Peyer's patch (tissue), 4 donors: ENCODE data around the gene FAM229B. TPM values are rescaled to one million over a fixed set of nuclear protein-coding genes. Genes with fewer than 3 reads are reported as not detected.

ENCODE experiments used
- DNase-seq, 3 donors: peaks; one replicate each; pipeline ENCODE4 v3.0.0-alpha.2; 2017 to 2019
- H3K27ac ChIP-seq, 4 donors: fragments of 200-600 bp; sonication (generic); one replicate each; pipeline ENCODE4 v1.5.1; 2016 to 2019
- H3K27me3 ChIP-seq, 2 donors: fragments of 200-600 bp; sonication (generic); one replicate each; pipeline ENCODE4 v1.5.1; 2019
- H3K36me3 ChIP-seq, 3 donors: fragments of 200-600 bp; sonication (generic); one replicate each; pipeline ENCODE4 v1.5.1; 2016 to 2019
- H3K4me1 ChIP-seq, 4 donors: fragments of 200-600 bp; sonication (generic); one replicate each; pipeline ENCODE4 v1.5.1; 2016 to 2019
- H3K4me3 ChIP-seq, 4 donors: fragments of 200-600 bp; sonication (generic); 1 replicate in 3 of 4; 2 replicates in 1 of 4; pipeline ENCODE4 v1.5.1; 2016 to 2019; ENCODE audit warnings: mild to moderate bottlenecking in 1 of 4
- H3K9me3 ChIP-seq, 4 donors: fragments of 200-600 bp; sonication (generic); one replicate each; pipeline ENCODE4 v1.5.1; 2016 to 2019; ENCODE audit warnings: mild to moderate bottlenecking in 1 of 4
- POLR2A ChIP-seq, 2 donors: fragments of 450-650 bp; IDR thresholded peaks; one replicate each; pipeline ENCODE4 v1.5.1; 2017; ENCODE audit warnings: antibody characterized with exemption in 2 of 2, mild to moderate bottlenecking in 2 of 2, moderate library complexity in 2 of 2
- total RNA-seq, 4 donors: library from RNA; depleted of rRNA; stranded (reverse); fragments of >200 nt; gene quantifications; one replicate each; pipeline ENCODE4 v1.1.0, GENCODE V29; 2016
- TF ChIP-seq, protein P1 (sequence below), 6 experiments: fragments of 450-650 bp in 4 of 6; fragments of 200-600 bp in 2 of 6; sonication (generic) in 1 of 6; IDR thresholded peaks; one replicate each; pipeline ENCODE4 v1.5.1; 2017 to 2019; ENCODE audit warnings: antibody characterized with exemption in 6 of 6, mild to moderate bottlenecking in 3 of 6, moderate library complexity in 1 of 6

The FAM229B gene
- total RNA-seq, 4 donors from 2014 or later, result 1.2 to 13.2 (median 2.9) TPM; not detected in 1

DNA sequence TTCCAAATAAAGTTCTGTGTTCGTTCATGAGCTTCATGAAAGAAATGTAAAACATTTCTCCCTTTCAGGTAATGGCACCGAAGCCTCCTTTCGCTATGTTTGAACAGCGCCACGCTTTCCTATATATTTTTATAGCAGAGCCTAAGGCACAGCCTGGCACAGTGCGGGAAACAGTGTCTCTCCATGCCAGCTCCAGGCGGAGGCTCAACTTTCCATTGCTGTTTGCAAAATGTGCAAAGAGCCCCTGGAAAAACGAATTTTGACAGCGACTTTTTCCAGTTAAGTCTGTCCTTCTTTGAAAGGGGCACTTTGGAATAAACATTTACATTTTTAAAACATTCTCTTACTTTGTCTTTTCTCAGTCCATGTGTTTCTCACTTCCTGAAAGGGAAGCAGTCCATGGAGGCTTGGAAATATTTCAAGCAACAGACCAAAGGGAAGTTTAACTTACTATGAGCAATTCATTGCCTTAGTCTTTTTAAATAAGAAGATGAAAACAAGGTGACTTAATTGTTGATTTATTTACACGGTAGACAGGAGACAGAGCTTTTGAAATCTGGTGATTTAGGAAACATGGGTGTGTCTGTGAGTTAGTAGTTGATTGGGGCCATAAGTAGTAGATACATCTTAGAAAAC, 32.7 kb upstream of the FAM229B start:
- H3K27me3 ChIP-seq, result no peaks in the 10 kb centered on the region
- H3K36me3 ChIP-seq, result no peaks in the 10 kb centered on the region
- DNase-seq, result no peak
- no peaks in the 10 kb centered on the region for H3K4me1 ChIP-seq
- H3K4me3 ChIP-seq, result no peak overlapping the region
- no peaks in the 10 kb centered on the region for H3K9me3 ChIP-seq
- no peak overlapping the region for H3K27ac ChIP-seq
- no peak for TF ChIP-seq POLR2A (IDR thresholded peaks at IDR 0.05)
- TF ChIP-seq, protein P1, sequence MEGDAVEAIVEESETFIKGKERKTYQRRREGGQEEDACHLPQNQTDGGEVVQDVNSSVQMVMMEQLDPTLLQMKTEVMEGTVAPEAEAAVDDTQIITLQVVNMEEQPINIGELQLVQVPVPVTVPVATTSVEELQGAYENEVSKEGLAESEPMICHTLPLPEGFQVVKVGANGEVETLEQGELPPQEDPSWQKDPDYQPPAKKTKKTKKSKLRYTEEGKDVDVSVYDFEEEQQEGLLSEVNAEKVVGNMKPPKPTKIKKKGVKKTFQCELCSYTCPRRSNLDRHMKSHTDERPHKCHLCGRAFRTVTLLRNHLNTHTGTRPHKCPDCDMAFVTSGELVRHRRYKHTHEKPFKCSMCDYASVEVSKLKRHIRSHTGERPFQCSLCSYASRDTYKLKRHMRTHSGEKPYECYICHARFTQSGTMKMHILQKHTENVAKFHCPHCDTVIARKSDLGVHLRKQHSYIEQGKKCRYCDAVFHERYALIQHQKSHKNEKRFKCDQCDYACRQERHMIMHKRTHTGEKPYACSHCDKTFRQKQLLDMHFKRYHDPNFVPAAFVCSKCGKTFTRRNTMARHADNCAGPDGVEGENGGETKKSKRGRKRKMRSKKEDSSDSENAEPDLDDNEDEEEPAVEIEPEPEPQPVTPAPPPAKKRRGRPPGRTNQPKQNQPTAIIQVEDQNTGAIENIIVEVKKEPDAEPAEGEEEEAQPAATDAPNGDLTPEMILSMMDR (IDR thresholded peaks at IDR 0.05), result no peak

DNA sequence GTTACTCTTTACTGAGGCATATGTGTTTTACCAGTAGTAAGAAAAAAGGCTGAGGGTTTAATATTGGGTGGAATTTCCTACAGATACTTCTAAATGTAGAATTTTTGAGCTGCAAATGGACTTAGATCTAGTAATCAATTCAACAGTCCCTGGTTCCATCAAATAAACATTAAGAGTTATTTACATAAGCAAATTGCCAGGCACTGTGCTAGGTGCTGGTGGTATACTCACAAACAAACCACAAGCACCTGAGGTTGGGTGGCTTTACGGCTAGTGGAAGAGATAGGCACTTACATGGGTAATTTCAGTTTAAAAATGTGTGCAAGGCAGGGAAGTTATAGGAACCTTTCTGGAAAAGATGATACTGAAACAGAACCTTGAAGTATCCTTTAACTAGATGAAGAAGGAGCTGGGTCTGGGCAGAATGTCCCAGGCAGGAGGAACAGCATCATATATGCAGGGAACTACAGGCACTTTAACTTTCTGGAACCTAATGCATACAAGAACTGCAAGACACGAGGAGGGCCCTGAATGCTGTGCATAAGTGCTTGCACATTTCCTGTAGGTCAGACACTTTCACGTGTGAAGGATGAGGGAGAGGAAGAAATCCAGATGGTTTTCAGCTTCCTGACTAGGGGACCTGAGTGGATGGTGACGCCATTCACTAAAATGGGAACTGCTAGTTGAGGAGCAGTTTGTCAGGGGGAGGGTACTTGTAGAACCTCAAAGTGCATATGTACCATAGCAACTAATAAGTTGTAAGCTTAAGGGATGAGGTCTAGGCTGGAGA, 29.0 kb upstream of the FAM229B start:
- no peak overlapping the region for H3K4me3 ChIP-seq
- no peaks in the 10 kb centered on the region for H3K36me3 ChIP-seq
- H3K27me3 ChIP-seq, result no peaks in the 10 kb centered on the region
- no peak for DNase-seq
- H3K9me3 ChIP-seq, result no peaks in the 10 kb centered on the region
- no peak overlapping the region for H3K27ac ChIP-seq
- H3K4me1 ChIP-seq, result no peaks in the 10 kb centered on the region
- TF ChIP-seq, protein P1 (IDR thresholded peaks at IDR 0.05), result no peak
- no peak for TF ChIP-seq POLR2A (IDR thresholded peaks at IDR 0.05)

DNA sequence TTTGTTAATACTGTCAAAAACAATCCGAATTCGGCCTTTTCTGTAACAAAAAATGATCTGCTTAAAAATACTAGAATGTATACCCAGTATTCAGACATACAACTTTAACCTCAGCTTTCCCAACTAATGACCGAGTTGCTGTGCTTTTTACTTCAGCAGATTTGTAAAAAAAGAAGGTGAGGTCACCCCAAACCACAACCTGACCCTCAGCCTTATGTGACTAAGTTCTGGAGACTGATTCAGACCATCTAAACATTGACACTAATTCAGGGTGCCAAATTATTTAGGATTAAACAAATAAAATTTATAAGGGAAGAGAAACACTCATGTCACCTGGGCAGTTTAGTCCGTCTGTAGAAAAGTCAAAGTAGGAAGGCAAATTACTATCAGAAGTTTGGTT, 25.8 kb upstream of the FAM229B start:
- no peaks in the 10 kb centered on the region for H3K36me3 ChIP-seq
- H3K27me3 ChIP-seq, result no peaks in the 10 kb centered on the region
- H3K4me3 ChIP-seq, result no peak overlapping the region
- no peaks in the 10 kb centered on the region for H3K9me3 ChIP-seq
- DNase-seq, result no peak
- TF ChIP-seq, protein P1 (IDR thresholded peaks at IDR 0.05), result no peak
- no peak for TF ChIP-seq POLR2A (IDR thresholded peaks at IDR 0.05)
- no peaks in the 10 kb centered on the region for H3K4me1 ChIP-seq
- H3K27ac ChIP-seq, result no peak overlapping the region

DNA sequence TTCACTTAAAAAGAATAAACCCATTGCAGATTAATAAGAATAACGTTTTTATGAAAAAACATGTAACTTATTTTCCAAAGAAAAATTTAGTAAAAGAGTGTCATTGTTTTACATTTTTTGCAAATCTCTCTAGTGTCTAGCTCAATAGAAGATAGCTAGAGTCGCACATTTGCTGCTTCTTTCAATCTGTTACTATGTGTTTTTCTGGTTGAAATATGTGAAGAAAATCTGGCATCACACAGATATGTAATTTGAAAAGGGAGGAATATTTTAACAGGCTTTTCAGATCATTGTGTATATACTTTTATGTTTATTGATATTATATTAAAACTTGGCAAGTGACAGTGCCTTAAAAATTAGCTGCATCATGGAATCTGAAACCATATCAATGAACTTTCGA, 24.4 kb upstream of the FAM229B start:
- no peak for TF ChIP-seq POLR2A (IDR thresholded peaks at IDR 0.05)
- no peak for DNase-seq
- H3K36me3 ChIP-seq, result no peaks in the 10 kb centered on the region
- H3K9me3 ChIP-seq, result no peaks in the 10 kb centered on the region
- no peaks in the 10 kb centered on the region for H3K4me1 ChIP-seq
- H3K27me3 ChIP-seq, result no peaks in the 10 kb centered on the region
- no peak overlapping the region for H3K4me3 ChIP-seq
- no peak overlapping the region for H3K27ac ChIP-seq

DNA sequence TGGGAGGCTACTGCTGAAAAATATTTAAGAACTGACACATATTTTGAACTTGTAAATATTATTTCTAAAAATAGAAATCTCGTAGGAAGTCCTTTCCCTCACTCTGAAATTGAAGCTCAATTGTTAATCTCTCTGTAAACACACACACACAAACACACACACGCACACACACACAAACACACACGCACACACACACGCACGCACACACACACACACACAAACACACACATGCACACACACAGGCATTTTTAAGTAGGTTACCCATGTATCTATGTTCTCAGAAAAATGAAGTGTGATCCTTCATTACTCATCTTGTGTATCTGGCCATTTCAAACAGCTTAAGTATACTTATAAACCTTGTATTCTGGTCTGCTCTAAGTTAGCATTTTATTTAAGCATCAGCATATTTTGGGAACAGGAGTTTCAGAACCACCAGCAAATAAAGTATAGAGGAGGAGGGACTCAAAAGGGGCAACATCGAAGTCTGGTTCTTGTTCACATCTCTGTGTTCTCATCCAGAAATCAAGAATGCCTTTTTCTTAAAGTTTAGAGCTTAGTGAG, 21.9 kb upstream of the FAM229B start:
- Histone ChIP-seq H3K4me3 (no peak overlapping the region), H3K4me1 (no peaks in the 10 kb centered on the region), H3K27me3 (no peaks in the 10 kb centered on the region), H3K27ac (no peak overlapping the region), H3K9me3 (no peaks in the 10 kb centered on the region), H3K36me3 (peaks cover 0 to under 1% (median 0%) of the 10 kb centered on the region in 3 donors)
- DNase-seq, result no peak
- TF ChIP-seq, protein P1 (IDR thresholded peaks at IDR 0.05), result no peak
- TF ChIP-seq POLR2A (IDR thresholded peaks at IDR 0.05), result no peak

DNA sequence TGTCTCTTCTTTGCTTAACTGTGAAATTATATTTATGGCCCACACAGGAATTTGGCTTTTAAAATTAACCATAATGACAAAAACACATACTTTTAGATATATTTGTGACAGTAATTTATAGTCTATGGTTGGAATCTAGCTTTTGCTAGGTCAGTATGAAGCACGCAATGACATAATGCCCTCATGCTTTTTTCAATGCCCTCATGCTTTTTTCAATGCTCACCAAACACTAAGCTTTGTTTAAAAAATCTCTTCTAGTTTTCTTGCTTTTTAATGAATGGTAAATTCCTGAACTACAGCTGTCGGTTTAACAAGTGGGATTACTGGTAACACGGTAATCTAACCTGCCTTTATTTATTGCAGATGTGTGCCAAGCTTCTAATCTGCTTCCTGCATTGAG, 20.8 kb upstream of the FAM229B start:
- Histone ChIP-seq H3K9me3 (no peaks in the 10 kb centered on the region), H3K4me3 (no peak overlapping the region), H3K27me3 (no peaks in the 10 kb centered on the region), H3K36me3 (peaks cover 0 to 12% (median 0%) of the 10 kb centered on the region in 3 donors), H3K4me1 (no peaks in the 10 kb centered on the region), H3K27ac (no peak overlapping the region)
- no peak for TF ChIP-seq POLR2A (IDR thresholded peaks at IDR 0.05)
- TF ChIP-seq, protein P1 (IDR thresholded peaks at IDR 0.05), result no peak
- no peak for DNase-seq
